Kidney epithelial cell (primary cell): Measurements from ENCODE around the gene PGBD2. TPM values are rescaled to one million over a fixed set of nuclear protein-coding genes. Genes with fewer than 3 reads are reported as not detected.
A peak's percentile ranks its signal among the peaks of the same experiment; 100 is the strongest.
"Not testable (repeated sequence)": the region's sequence is repeated elsewhere in the genome, so short reads cannot be mapped to it uniquely, and the experiment has no call there.

Source experiments
- DNase-seq: peaks from one replicate; pipeline ENCODE4 v3.0.0-alpha.2; 2010; ENCODE audit warnings: low read depth
- H3K27me3 ChIP-seq: 2 replicates; pipeline ENCODE4 v1.6.0; 2011; ENCODE audit warnings: low read length; ENCODE audit not compliant: control insufficient read depth, insufficient read depth
- H3K36me3 ChIP-seq: 2 replicates; pipeline ENCODE4 v1.5.1; 2011; ENCODE audit warnings: low read length; ENCODE audit not compliant: control insufficient read depth, insufficient read depth
- H3K4me3 ChIP-seq: 2 replicates; pipeline ENCODE4 v1.5.1; 2011; ENCODE audit warnings: low read depth, mild to moderate bottlenecking, control low read depth, low read length
- total RNA-seq: library from RNA; depleted of rRNA; stranded (reverse); fragments of >200 nt; gene quantifications from 2 replicates; pipeline ENCODE4 v1.2.3, GENCODE V29; 2015
- TF ChIP-seq, protein P1 (sequence below): IDR thresholded peaks from 2 replicates; pipeline ENCODE4 v1.5.1; 2011; ENCODE audit warnings: mild to moderate bottlenecking, moderate library complexity, low read length, control low read depth, inconsistent platforms; ENCODE audit not compliant: insufficient read depth, poor library complexity, severe bottlenecking

The PGBD2 gene
- total RNA-seq, 1 donor from 2014 or later = 8.2 TPM

DNA sequence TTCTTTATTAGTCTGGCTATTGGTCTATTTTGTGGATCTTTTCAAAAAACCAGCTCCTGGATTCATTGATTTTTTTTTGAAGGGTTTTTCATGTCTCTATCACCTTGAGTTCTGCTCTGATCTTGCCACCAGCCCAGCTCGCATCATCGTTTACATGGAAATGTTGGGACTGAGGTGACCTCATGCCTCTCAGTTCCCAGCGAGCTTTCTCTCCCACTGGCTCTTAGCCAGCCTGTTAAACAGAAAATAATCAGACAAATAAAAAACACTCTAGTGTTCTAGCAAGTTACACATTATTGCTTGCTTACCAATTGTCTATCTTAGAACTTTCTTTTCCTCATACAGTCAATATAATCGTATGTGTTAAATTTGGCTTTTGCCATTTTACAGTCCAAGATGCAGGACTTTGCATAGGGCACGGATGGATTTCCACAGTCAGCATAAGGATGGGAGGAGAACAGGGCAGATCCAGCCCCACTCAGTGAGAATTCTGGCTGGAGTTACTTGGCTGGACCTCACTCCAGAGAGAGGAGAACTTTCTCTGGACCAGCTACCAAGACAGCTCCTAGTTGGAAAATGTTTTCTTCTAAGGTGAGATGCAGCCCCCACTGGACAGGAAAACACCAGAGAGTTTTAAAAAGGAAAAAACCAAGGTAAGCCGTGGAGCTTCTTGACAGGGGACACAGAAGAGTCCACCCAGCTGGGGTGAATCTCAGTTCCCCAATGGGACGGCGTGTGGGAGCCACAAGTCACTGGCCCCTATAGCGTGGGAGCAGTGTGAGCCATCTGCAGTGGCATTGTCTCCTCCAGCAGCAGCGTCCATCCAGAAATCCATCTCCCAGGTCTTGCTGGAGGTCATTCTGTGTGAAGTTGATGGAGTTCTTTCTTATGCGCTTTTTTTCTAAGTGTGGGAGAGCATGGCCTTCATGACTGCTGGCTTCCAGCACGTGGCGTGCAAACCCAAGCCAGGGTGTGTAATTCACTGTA, 17.6 kb downstream of the PGBD2 start:
- no peak for DNase-seq
- TF ChIP-seq, protein P1, sequence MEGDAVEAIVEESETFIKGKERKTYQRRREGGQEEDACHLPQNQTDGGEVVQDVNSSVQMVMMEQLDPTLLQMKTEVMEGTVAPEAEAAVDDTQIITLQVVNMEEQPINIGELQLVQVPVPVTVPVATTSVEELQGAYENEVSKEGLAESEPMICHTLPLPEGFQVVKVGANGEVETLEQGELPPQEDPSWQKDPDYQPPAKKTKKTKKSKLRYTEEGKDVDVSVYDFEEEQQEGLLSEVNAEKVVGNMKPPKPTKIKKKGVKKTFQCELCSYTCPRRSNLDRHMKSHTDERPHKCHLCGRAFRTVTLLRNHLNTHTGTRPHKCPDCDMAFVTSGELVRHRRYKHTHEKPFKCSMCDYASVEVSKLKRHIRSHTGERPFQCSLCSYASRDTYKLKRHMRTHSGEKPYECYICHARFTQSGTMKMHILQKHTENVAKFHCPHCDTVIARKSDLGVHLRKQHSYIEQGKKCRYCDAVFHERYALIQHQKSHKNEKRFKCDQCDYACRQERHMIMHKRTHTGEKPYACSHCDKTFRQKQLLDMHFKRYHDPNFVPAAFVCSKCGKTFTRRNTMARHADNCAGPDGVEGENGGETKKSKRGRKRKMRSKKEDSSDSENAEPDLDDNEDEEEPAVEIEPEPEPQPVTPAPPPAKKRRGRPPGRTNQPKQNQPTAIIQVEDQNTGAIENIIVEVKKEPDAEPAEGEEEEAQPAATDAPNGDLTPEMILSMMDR = no peak
- Histone ChIP-seq H3K4me3 (no peak overlapping the region), H3K36me3 (no peaks in the 10 kb centered on the region), H3K27me3 (no peaks in the 10 kb centered on the region)

DNA sequence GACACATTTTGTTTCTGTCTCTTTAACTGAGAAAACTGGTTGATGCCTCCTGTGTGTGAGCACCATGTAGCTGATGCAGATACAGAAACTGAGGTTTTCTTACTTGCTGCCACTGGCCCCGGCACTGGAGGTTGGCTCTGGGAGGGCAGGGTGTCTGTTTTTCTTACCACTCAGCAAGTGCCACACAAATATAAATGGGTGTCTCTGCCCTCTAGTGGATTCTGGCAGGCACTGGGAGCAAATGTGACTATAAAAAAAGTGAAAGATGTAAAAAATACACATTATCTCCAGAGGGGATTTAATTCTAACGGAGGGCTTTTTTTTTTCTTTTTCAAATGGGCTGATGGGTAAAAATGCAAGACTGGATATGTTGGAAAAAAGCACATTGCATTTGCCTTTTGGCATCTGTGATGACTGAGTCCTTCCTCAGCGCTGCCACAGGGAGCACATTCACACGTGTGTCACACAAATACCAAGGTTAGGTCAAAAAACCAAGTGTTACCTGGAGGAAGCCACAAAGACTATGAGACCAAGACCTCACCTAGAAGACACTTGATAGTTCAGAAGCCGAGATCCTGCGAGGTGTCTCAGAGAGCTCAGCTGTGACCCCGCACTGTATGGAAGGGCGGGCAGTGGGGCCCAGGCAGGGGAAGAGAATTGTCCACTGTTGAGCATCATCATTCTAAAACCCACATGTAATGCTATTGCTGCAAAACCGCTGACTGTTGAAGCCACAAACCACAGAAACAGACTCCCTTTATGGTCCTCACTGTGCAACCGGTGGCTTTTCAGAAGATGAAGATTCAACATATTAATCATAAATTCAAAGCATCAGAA, 18.9 kb downstream of the PGBD2 start:
- Histone ChIP-seq H3K36me3 (no peaks in the 10 kb centered on the region), H3K4me3 (no peak overlapping the region), H3K27me3 (no peaks in the 10 kb centered on the region)
- no peak for DNase-seq
- TF ChIP-seq, protein P1 = peak; percentile 67

DNA sequence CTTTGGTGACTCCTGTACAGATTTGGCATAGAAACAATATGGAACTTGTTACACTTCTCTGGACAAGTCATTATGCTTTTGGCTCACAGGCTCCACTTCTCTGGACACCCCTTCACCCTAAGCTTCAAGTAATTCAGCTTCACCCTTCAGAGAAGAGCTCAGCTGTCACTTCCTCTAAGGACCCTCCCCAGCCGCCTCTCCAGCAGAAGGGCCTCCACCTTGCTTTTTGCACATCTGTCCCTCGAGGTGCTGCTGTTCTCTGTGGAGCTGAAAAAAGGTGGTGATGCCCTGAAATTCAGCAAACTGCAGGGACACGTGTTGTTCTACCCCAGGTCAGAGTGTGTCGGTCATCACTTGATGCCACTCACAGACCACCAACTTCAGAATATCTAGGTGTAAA, 19.8 kb downstream of the PGBD2 start:
- not testable (repeated sequence) for H3K36me3 ChIP-seq, H3K27me3 ChIP-seq, H3K4me3 ChIP-seq, DNase-seq

DNA sequence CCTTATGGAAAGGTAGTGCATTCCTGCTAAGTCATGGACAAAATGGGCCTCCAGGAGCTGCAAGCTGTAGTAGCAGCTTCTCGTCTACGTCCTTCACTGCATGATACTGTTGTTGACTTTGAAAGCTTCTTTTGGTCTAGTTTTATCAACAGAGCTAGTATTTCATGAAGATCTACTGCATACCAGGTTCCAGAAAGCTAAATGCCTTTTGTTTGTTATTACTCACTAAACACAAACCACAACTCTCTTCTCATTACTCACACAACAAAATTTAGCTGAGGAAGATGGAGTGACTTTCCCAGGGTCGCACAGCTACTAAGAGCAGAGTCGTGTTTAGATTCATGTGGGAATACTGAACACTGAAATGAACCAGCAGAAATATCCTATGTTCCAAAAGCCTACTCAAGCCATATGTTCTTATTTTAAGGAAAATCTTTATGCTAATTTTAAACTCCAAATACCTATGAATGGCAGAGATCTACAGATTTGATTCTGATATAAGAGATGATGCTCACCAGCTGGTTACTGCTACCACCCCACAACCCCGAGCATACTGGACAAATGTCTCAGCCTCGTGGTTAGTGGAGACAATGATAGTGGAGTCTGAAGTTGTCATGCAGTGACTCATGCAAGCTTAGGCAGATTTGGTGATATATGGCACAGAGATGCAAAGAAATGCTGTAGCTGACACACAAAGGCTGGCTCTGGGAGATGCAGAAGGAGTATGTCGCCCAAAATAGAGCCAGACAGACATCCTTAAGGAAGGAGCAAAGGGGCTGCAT, 20.6 kb downstream of the PGBD2 start:
- Histone ChIP-seq H3K27me3 (no peaks in the 10 kb centered on the region), H3K4me3 (no peak overlapping the region), H3K36me3 (no peaks in the 10 kb centered on the region)
- TF ChIP-seq, protein P1 = no peak
- DNase-seq = no peak

DNA sequence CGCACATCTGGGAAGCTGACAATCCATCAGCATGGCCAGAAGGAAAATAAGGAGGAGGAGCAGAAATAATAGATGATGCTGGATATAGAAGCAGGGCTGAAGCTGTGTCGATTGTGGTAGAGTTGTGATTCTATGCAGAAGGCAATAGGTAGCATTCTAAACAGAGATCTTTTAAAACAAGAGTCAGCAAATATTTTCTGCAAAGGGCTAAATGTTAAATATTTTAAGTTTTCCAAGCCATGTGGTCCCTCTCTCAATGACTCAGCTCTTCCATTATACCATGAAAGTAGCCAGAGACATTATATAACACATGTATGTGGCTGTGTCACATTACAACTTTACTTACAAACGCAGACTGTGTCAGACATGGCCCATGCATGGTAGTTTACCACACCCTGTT, 21.2 kb downstream of the PGBD2 start:
- not testable (repeated sequence) for DNase-seq, H3K27me3 ChIP-seq, H3K4me3 ChIP-seq, H3K36me3 ChIP-seq

DNA sequence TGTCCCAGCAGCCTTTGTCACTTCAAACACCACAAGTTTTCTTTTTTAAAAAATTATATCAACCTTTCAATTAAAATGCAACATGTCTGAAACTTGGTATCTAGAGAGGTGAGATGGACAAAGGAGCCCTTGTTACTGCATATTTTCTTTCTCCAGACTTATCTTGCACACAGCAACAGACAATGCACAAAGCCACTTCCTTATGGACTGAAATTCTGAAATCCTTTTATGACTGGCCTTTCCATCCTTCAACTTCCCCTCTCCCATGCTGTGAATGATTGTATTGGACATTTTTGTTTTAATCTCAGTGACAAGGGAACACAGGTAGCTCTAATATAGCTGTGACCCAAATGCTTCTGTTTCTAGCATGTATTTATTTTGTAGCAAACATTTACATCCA, 22.1 kb downstream of the PGBD2 start:
- not testable (repeated sequence) for H3K36me3 ChIP-seq, H3K4me3 ChIP-seq, H3K27me3 ChIP-seq, DNase-seq

DNA sequence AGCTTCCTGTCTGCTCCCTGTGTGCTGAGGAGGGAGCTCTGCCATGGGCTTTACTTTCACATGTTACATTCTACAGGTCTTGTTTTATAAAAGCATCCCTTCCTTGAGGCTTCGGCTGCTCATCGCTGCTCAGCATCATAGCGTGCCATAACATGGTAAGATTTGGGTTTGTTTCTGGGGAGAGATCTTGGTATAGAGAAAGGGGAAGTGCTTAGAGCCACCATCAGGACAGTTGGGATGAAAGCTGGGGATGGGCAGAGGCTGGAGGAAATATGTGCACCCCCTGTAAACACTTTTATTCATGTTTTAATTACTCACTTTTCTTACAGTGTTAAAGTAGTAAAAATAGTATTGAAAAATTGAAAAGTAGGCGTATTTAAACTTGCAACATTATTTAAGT, 24.0 kb downstream of the PGBD2 start:
- H3K27me3 ChIP-seq, H3K4me3 ChIP-seq, H3K36me3 ChIP-seq, DNase-seq: not testable (repeated sequence)

DNA sequence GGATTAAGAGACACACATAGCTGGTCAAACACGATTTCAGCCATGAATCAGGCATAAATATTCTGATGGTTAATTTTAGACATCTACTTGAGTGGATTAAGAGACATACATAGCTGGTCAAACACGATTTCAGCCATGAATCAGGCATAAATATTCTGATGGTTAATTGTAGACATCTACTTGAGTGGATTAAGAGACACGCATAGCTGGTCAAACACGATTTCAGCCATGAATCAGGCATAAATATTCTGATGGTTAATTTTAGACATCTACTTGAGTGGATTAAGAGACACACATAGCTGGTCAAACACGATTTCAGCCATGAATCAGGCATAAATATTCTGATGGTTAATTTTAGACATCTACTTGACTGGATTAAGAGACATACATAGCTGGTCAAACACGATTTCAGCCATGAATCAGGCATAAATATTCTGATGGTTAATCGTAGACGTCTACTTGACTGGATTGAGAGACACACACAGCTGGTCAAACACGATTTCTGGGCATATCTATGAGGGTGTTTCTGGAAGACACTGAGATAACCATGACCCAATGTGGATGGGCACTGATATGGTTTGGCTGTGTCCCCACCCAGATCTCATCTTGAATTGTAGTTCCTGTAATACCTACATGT, 32.3 kb downstream of the PGBD2 start:
- not testable (repeated sequence) for DNase-seq, H3K4me3 ChIP-seq, H3K36me3 ChIP-seq, H3K27me3 ChIP-seq

DNA sequence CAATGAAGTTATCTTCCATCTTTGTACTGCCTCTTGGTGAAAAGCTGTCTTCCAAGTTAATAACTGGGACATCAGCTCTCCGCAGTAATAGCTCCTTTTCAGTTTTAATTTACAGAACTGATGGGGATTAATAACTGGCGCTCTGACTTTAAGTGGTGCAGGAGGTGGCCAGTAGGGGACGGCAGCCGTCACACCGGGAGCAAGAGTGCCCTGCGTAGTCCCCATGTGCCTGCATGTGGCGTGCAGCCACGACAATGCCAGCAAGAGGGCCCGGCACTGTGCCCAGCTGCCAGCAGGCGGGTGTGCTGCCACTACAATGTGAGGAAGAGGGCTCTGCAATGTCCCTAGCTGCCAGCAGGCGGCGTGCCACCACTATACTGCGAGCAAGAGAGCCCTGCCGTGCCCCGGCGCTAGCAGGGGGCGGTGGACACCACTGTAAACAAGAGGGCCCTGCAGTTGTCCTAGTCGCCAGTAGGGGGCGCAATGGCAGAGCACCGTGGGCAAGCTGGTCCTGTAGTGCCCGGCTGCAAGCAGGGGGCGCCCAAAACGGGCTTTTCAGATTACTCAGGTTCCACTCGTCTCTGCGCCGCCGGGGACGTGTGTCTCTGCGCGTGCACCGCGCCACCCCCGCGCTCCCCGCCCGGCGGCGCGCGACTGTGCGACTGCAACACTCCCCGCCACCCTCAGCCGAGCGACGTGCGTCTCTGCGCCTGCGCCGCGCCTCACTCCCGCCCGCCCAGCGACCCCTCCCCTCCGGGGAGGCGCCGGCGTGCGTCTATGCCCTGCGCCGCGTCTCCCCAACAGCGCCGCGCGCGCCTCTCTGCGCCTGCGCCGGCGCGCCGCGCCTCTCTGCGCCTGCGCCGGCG, 38.3 kb downstream of the PGBD2 start:
- not testable (repeated sequence) for H3K36me3 ChIP-seq, H3K27me3 ChIP-seq, DNase-seq, H3K4me3 ChIP-seq
